GM12878 (cell line): ENCODE results near the gene CKS1B. TPM values are rescaled to one million over a fixed set of nuclear protein-coding genes. Genes with fewer than 3 reads are reported as not detected.

Experiments used
- ATF3 ChIP-seq: IDR thresholded peaks from 2 replicates; pipeline ENCODE4 v1.6.1; 2011; ENCODE audit warnings: low read depth, mild to moderate bottlenecking, low read length, moderate library complexity, borderline replicate concordance; ENCODE audit errors: extremely low read depth
- BRCA1 ChIP-seq: IDR thresholded peaks from 2 replicates; pipeline ENCODE4 v1.6.1; 2011; ENCODE audit warnings: low read depth, low read length, improper control_type of control experiment
- CBFB ChIP-seq: IDR thresholded peaks from 2 replicates; pipeline ENCODE4 v1.6.1; 2016; ENCODE audit warnings: antibody characterized with exemption, low read depth
- CHD1 ChIP-seq: IDR thresholded peaks from 2 replicates; pipeline ENCODE4 v1.6.1; 2012; ENCODE audit warnings: low read depth, low read length, improper control_type of control experiment
- CHD2 ChIP-seq: IDR thresholded peaks from 2 replicates; pipeline ENCODE4 v1.6.1; 2011; ENCODE audit warnings: low read depth, low read length, improper control_type of control experiment, borderline replicate concordance
- ESRRA ChIP-seq: IDR thresholded peaks from 2 replicates; pipeline ENCODE4 v1.6.1; 2012; ENCODE audit warnings: mild to moderate bottlenecking, low read length, improper control_type of control experiment
- FOXM1 ChIP-seq: IDR thresholded peaks from 2 replicates; pipeline ENCODE4 v1.6.1; 2012; ENCODE audit warnings: low read depth, mild to moderate bottlenecking, inconsistent platforms, low read length, moderate library complexity
- IRF3 ChIP-seq: fragments of 450-650 bp; IDR thresholded peaks from 2 replicates; pipeline ENCODE4 v1.6.1; 2014; ENCODE audit warnings: mild to moderate bottlenecking
- MEF2A ChIP-seq: IDR thresholded peaks from 2 replicates; pipeline ENCODE4 v1.6.1; 2011; ENCODE audit warnings: low read depth, mild to moderate bottlenecking, low read length, moderate library complexity; ENCODE audit not compliant: insufficient read depth
- MLLT1 ChIP-seq: fragments of 450-650 bp; IDR thresholded peaks from 2 replicates; pipeline ENCODE4 v1.6.1; 2016; ENCODE audit warnings: mild to moderate bottlenecking
- MTA3 ChIP-seq: IDR thresholded peaks from 2 replicates; pipeline ENCODE4 v1.6.1; 2012; ENCODE audit warnings: low read length, inconsistent platforms, borderline replicate concordance
- NFYB ChIP-seq: IDR thresholded peaks from 2 replicates; pipeline ENCODE4 v1.6.1; 2011; ENCODE audit warnings: low read depth, mild to moderate bottlenecking, low read length, improper control_type of control experiment, moderate library complexity; ENCODE audit not compliant: insufficient read depth
- RAD21 ChIP-seq: IDR thresholded peaks from 2 replicates; pipeline ENCODE4 v1.6.1; 2011; ENCODE audit warnings: mild to moderate bottlenecking, low read depth, low read length, moderate library complexity; ENCODE audit not compliant: insufficient read depth
- SMAD1 ChIP-seq: fragments of 450-650 bp; IDR thresholded peaks from 2 replicates; pipeline ENCODE4 v1.6.1; 2018; ENCODE audit warnings: mild to moderate bottlenecking, low read depth; ENCODE audit not compliant: partially characterized antibody
- SP1 ChIP-seq: IDR thresholded peaks from one replicate; pipeline ENCODE4 v1.6.1; 2011; ENCODE audit warnings: low read depth, low read length
- TCF12 ChIP-seq: IDR thresholded peaks from 2 replicates; pipeline ENCODE4 v1.6.1; 2011; ENCODE audit warnings: low read depth, mild to moderate bottlenecking, low read length
- ZNF384 ChIP-seq: IDR thresholded peaks from 2 replicates; pipeline ENCODE4 v1.6.1; 2012; ENCODE audit warnings: low read depth, mild to moderate bottlenecking, low read length, improper control_type of control experiment, borderline replicate concordance
- ZSCAN29 ChIP-seq: fragments of 450-650 bp; IDR thresholded peaks from 2 replicates; pipeline ENCODE4 v1.6.1; 2017; ENCODE audit warnings: mild to moderate bottlenecking, moderate library complexity
- polyA plus RNA-seq, 11 experiments: library from polyadenylated mRNA; depleted of rRNA in 4 of 11; unstranded in 6 of 11; stranded (reverse) in 5 of 11; fragments of >200 nt; fragmentation: Nextera tagmentation in 4 of 11; fragmentation: Illumina TruSeq in 1 of 11; extraction: Ambion mirVana in 4 of 11; extraction: Trizol in 1 of 11; gene quantifications; 1 replicate in 1 of 11; 2 replicates in 10 of 11; pipeline versions ENCODE4 v1.2.1 to v1.2.3, GENCODE V29; 2011 to 2016; ENCODE audit warnings: inconsistent platforms in 2 of 11, missing spikeins in 2 of 11, low read depth in 1 of 11
- total RNA-seq, 4 experiments: library from RNA; depleted of rRNA in 3 of 4; stranded (reverse); fragments of >200 nt in 3 of 4; fragmentation: Illumina TruSeq in 1 of 4; extraction: Trizol in 1 of 4; gene quantifications; 2 replicates each; pipeline versions ENCODE4 v1.2.1 to v1.2.3, GENCODE V29; 2013 to 2021
- TF ChIP-seq, protein P1 (sequence below): IDR thresholded peaks from 2 replicates; pipeline ENCODE4 v1.6.1; 2011; ENCODE audit warnings: mild to moderate bottlenecking, low read depth, low read length, moderate library complexity; ENCODE audit not compliant: insufficient replicate concordance
- TF ChIP-seq, protein P2 (sequence below): fragments of 450-650 bp; IDR thresholded peaks from 2 replicates; pipeline ENCODE4 v1.6.1; 2017; ENCODE audit warnings: mild to moderate bottlenecking, low read depth, inconsistent platforms; ENCODE audit not compliant: poor library complexity, severe bottlenecking
- TF ChIP-seq, protein P3 (sequence below): IDR thresholded peaks from 2 replicates; pipeline ENCODE4 v1.6.1; 2012; ENCODE audit warnings: low read length, inconsistent platforms

CKS1B gene
- total and polyA plus RNA-seq, 10 of the 15 experiments (the other 5 are each of a cell fraction or from before 2014, with no cell fraction given) = 125 to 608 (median 364) TPM

- TF ChIP-seq, protein P1, sequence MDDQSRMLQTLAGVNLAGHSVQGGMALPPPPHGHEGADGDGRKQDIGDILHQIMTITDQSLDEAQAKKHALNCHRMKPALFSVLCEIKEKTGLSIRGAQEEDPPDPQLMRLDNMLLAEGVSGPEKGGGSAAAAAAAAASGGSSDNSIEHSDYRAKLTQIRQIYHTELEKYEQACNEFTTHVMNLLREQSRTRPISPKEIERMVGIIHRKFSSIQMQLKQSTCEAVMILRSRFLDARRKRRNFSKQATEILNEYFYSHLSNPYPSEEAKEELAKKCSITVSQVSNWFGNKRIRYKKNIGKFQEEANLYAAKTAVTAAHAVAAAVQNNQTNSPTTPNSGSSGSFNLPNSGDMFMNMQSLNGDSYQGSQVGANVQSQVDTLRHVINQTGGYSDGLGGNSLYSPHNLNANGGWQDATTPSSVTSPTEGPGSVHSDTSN = no peak
- TF ChIP-seq MTA3 (no peak), TCF12 (0 out of 2 replicates have a peak, but pooled peaks have one; percentile 16), CHD1 (0 out of 2 replicates have a peak, but pooled peaks have one; percentile 59), SP1 (peak; percentile 70), IRF3 (no peak), ZNF384 (no peak), SMAD1 (no peak), CBFB (no peak), ATF3 (no peak), ESRRA (no peak), CHD2 (peak; percentile 65; the same call in 1 of the 2 replicates), MLLT1 (0 out of 2 replicates have a peak, but pooled peaks have one; percentile 32), RAD21 (peak; percentile 25; the same call in 1 of the 2 replicates), MEF2A (no peak), ZSCAN29 (no peak), BRCA1 (no peak), NFYB (peak; percentile 75), FOXM1 (no peak)
- TF ChIP-seq, protein P2, sequence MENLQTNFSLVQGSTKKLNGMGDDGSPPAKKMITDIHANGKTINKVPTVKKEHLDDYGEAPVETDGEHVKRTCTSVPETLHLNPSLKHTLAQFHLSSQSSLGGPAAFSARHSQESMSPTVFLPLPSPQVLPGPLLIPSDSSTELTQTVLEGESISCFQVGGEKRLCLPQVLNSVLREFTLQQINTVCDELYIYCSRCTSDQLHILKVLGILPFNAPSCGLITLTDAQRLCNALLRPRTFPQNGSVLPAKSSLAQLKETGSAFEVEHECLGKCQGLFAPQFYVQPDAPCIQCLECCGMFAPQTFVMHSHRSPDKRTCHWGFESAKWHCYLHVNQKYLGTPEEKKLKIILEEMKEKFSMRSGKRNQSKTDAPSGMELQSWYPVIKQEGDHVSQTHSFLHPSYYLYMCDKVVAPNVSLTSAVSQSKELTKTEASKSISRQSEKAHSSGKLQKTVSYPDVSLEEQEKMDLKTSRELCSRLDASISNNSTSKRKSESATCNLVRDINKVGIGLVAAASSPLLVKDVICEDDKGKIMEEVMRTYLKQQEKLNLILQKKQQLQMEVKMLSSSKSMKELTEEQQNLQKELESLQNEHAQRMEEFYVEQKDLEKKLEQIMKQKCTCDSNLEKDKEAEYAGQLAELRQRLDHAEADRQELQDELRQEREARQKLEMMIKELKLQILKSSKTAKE = peak; percentile 9
- TF ChIP-seq, protein P3, sequence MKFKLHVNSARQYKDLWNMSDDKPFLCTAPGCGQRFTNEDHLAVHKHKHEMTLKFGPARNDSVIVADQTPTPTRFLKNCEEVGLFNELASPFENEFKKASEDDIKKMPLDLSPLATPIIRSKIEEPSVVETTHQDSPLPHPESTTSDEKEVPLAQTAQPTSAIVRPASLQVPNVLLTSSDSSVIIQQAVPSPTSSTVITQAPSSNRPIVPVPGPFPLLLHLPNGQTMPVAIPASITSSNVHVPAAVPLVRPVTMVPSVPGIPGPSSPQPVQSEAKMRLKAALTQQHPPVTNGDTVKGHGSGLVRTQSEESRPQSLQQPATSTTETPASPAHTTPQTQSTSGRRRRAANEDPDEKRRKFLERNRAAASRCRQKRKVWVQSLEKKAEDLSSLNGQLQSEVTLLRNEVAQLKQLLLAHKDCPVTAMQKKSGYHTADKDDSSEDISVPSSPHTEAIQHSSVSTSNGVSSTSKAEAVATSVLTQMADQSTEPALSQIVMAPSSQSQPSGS = no peak
These were observed 18.6 kb upstream of the CKS1B start, which contains the start of gene PBXIP1 (continued) for GRCh38 chr1:154955718-154956543.
